A673 (cell line): Measurements from ENCODE around the gene STXBP4.

Source experiments
- CTCF ChIP-seq: fragments of 300-800, 200-600 bp; sonication (generic); conservative IDR thresholded peaks from 2 replicates; pipeline ENCODE4 v1.5.1; 2017; ENCODE audit warnings: low read depth, mild to moderate bottlenecking, antibody characterized with exemption, low read length, moderate library complexity, mixed read lengths
- EZH2 ChIP-seq: fragments of 200-600 bp; sonication (generic); IDR thresholded peaks from 2 replicates; pipeline ENCODE4 v1.6.1; 2017; ENCODE audit warnings: borderline replicate concordance, low read depth, mild to moderate bottlenecking, mixed read lengths, antibody characterized with exemption, low read length; ENCODE audit not compliant: poor library complexity, severe bottlenecking

DNA sequence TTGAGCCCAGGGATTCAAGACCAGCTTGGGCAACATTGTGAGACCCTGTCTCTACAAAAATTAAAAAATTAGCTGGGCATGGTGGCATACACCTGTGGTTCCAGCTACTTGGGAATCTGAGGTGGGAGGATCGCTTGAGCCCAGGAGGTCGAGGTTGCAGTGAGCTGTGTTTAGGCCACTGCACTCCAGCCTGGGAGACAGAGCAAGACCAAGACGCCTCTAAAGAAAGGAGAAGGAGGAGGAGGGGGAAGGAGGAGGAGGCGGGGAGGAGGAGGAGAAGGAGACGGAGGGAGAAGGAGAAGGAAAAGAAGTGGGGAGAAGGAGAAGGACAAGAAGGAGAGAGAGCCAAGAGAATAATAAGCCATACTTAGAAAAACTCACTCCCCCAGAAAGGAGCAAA lies 35.9 kb downstream of the STXBP4 start:
- TF ChIP-seq CTCF (no peak), EZH2 (no peak)
